HG02970 (cell line): ENCODE data around the gene OLFM1.

Experiments
- ATAC-seq: cut with Tn5 transposase; IDR thresholded peaks from one replicate; pipeline ENCODE4 v1.9.1; 2021; ENCODE audit warnings: mild to moderate bottlenecking, moderate library complexity, moderate number of reproducible peaks; ENCODE audit not compliant: unreplicated experiment, low FRiP score

The OLFM1 gene

DNA sequence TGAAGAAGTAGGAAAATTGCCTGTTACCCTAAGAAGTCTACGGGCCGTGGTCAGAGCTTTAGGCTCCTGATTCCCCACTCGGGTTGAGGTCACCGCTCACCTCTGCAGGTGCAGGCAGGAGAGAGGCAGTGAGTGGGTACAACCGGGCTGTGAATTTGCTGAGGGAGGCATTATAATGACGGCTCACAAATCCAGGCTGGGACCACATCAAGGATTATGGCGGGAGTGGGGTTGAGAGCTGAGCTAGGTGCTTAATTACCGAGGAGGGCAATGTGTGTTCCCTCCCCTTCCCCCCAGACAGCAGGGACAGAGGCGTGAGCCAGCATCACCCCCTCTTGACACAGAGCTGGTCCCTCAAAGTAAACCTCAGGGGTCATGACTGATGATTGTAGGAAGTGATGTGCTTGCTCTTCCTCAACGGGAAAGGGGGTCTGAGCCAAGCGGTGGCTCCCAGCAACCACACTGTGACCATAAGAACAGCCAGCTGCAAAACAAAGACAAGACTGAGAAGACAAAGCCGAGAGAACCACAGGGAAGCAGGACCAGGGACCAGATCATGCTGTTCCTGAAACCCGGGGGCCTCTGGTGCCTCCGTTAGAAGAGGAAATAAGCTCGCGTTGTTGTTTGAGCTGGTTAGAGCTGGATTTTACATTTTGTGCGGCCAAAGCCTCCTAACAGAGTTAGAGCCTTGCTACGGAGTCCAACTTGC is 77.7 kb downstream of the OLFM1 start:
- no peak for ATAC-seq

GRCh38 chr9:135165756-135166519 is 78.5 kb downstream of the OLFM1 start:
- ATAC-seq, result no peak

- no peak for ATAC-seq
Observed at GRCh38 chr9:135166565-135166964, 79.1 kb downstream of the OLFM1 start.

- ATAC-seq, result no peak
Observed at GRCh38 chr9:135167356-135167755, 79.9 kb downstream of the OLFM1 start.

- no peak for ATAC-seq
Observed at GRCh38 chr9:135167849-135168655, 80.6 kb downstream of the OLFM1 start.

DNA sequence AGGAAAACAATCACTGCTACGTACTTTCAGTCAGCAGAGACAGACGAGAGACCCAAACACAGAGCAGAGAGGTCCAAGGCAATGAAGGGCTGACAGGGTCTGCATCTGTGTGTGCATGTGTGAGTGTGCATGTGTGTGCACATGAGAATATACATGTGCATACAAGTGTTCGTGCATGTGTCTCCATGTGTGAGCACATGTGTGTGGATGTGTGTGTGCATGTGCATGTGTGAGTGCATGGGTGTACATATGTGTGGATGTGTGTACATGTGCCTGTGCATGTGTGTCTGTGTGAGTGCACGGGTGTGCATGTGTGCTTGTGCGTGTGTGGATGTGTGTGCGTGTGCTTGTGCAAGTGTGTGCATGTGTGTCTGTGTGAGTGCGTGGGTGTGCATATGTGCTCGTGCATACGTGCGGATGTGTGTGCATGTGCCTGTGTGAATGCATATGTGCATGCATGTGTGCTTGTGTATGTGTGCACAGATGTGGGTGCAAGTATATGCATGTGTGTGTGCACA is 82.3 kb downstream of the OLFM1 start:
- no peak for ATAC-seq

DNA sequence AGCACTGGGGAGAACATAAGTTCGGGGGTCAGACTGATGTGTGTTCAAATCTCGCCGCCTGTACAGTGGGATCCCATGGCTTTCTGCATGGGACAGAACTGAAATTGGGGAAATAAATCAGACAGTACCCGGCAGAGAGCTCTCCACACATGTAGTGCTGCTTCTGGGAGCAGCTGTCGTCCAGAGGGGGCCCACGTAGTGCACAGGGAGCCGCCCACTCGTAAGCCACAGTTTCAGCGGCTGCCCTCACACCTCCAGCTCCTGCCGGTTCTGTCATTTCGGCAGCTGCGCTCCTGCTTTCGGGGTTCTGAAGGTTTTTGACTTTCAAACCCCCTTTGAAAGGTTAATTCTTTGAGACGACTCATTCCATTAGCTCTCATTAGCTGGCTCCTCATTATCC is 83.1 kb downstream of the OLFM1 start:
- ATAC-seq, result no peak
